DND-41 (cell line): ENCODE results near the gene IPO4.

Experiments
- CTCF ChIP-seq: IDR thresholded peaks from 2 replicates; pipeline ENCODE4 v1.5.1; 2012; ENCODE audit warnings: borderline replicate concordance, low read length, moderate library complexity, mild to moderate bottlenecking; ENCODE audit not compliant: poor library complexity, severe bottlenecking; ENCODE audit errors: extremely low read depth
- EZH2 ChIP-seq: IDR thresholded peaks from 3 replicates; pipeline ENCODE4 v1.6.1; 2012; ENCODE audit warnings: borderline replicate concordance, low read depth, mild to moderate bottlenecking, moderate library complexity, low read length, inconsistent platforms; ENCODE audit not compliant: severe bottlenecking

- no peak for TF ChIP-seq CTCF
- TF ChIP-seq EZH2, result no peak
Observed at GRCh38 chr14:24144451-24144850, 44.2 kb downstream of the IPO4 start.
